ENCODE data around the gene HM13. TPM values are rescaled to one million over a fixed set of nuclear protein-coding genes. Genes with fewer than 3 reads are reported as not detected.
"Not testable (repeated sequence)": the region's sequence is repeated elsewhere in the genome, so short reads cannot be mapped to it uniquely, and the experiment has no call there.

The HM13 gene
- total and polyA plus RNA-seq, 7 donors: 34.8 to 304 (median 62.5) TPM

- TF ChIP-seq EP300 (IDR thresholded peaks at IDR 0.05): no peak
- no peak for TF ChIP-seq POLR2A (IDR thresholded peaks at IDR 0.05)
- no peak for TF ChIP-seq CTCF (IDR thresholded peaks at IDR 0.05)
- no peak for TF ChIP-seq POLR2AphosphoS5 (IDR thresholded peaks at IDR 0.05)
- intact Hi-C loops (cut with DNase I): no loop called here
- Histone ChIP-seq H3K27ac (no peak overlapping the region), H3K4me1 (peaks cover 0 to 11% (median 6%) of the 10 kb centered on the region in 4 donors), H3K9me3 (no peaks in the 10 kb centered on the region), H3K27me3 (no peaks in the 10 kb centered on the region), H3K4me3 (no peak overlapping the region), H3K36me3 (peaks cover 0 to 61% (median 31%) of the 10 kb centered on the region in 4 donors)
- 73 to 79% methylated on average over 7 of the region's 7 CpGs for WGBS, 2 donors
- no peak for DNase-seq
Measured at GRCh38 chr20:31542201-31542842, 28.1 kb downstream of the HM13 start.

GRCh38 chr20:31542963-31543362, 28.7 kb downstream of the HM13 start:
- DNase-seq: no peak
- Histone ChIP-seq H3K27ac (no peak overlapping the region), H3K9me3 (no peaks in the 10 kb centered on the region), H3K36me3 (peaks cover 0 to 55% (median 27%) of the 10 kb centered on the region in 4 donors), H3K4me1 (peaks cover 0 to 17% (median 7%) of the 10 kb centered on the region in 4 donors), H3K27me3 (no peaks in the 10 kb centered on the region), H3K4me3 (no peak overlapping the region)
- intact Hi-C loops (cut with DNase I): no loop called here
- TF ChIP-seq POLR2A (IDR thresholded peaks at IDR 0.05): no peak
- WGBS, 2 donors: 95 to 97% methylated on average over 8 of the region's 8 CpGs

- Histone ChIP-seq H3K4me1 (peaks cover 0 to 28% (median 16%) of the 10 kb centered on the region in 4 donors), H3K4me3 (no peak overlapping the region), H3K27ac (peak overlapping the region in 3 of 4 donors; percentile 3 to 52 (median 25)), H3K36me3 (peaks cover 0 to 55% (median 19%) of the 10 kb centered on the region in 4 donors), H3K27me3 (no peaks in the 10 kb centered on the region), H3K9me3 (no peaks in the 10 kb centered on the region)
- TF ChIP-seq EP300 (IDR thresholded peaks at IDR 0.05) (no peak), POLR2A (IDR thresholded peaks at IDR 0.05) (no peak), POLR2AphosphoS5 (IDR thresholded peaks at IDR 0.05) (peak in 3 of 4 donors; percentile 13 to 45 (median 39)), CTCF (IDR thresholded peaks at IDR 0.05) (no peak)
- DNase-seq: no peak
- 71 to 90% methylated on average over 1 of the region's 1 CpG for WGBS, 2 donors
- intact Hi-C loops (cut with DNase I): no loop called here
Measured at GRCh38 chr20:31543966-31544598, 29.8 kb downstream of the HM13 start.

GRCh38 chr20:31544600-31544999, 30.4 kb downstream of the HM13 start:
- no peaks in the 10 kb centered on the region for H3K27me3 ChIP-seq
- intact Hi-C loops (cut with DNase I): no loop called here
- peak overlapping the region in 2 of 4 donors; percentile 17 to 52 for H3K27ac ChIP-seq
- no peak overlapping the region for H3K4me3 ChIP-seq
- DNase-seq: no peak
- peaks cover 0 to 28% (median 16%) of the 10 kb centered on the region in 4 donors for H3K4me1 ChIP-seq
- 66 to 88% methylated on average over 2 of the region's 2 CpGs for WGBS, 2 donors
- TF ChIP-seq POLR2AphosphoS5 (IDR thresholded peaks at IDR 0.05): no peak
- no peaks in the 10 kb centered on the region for H3K9me3 ChIP-seq
- H3K36me3 ChIP-seq: peaks cover 3 to 55% (median 21%) of the 10 kb centered on the region in 4 donors

GRCh38 chr20:31545621-31546040, 31.4 kb downstream of the HM13 start:
- Histone ChIP-seq H3K4me1 (peaks cover 0 to 28% (median 16%) of the 10 kb centered on the region in 4 donors), H3K36me3 (peaks cover 4 to 55% (median 24%) of the 10 kb centered on the region in 4 donors), H3K27ac (peak overlapping the region in 1 of 4 donors; percentile 12)
- H3K4me3 ChIP-seq; H3K9me3 ChIP-seq; intact Hi-C loops (cut with DNase I); DNase-seq; H3K27me3 ChIP-seq: not testable (repeated sequence)
- 70 to 85% methylated on average over 5 of the region's 5 CpGs for WGBS, 2 donors

GRCh38 chr20:31547017-31547675, 32.9 kb downstream of the HM13 start:
- DNase-seq: peak; percentile 93
- TF ChIP-seq EP300 (IDR thresholded peaks at IDR 0.05) (peak in 1 of 4 donors; percentile 43), CTCF (IDR thresholded peaks at IDR 0.05) (no peak), POLR2AphosphoS5 (IDR thresholded peaks at IDR 0.05) (peak; percentile 79 to 87 (median 84)), POLR2A (IDR thresholded peaks at IDR 0.05) (peak; percentile 40 to 56)
- Histone ChIP-seq H3K9me3 (no peaks in the 10 kb centered on the region), H3K27me3 (no peaks in the 10 kb centered on the region), H3K36me3 (peaks cover 8 to 65% (median 34%) of the 10 kb centered on the region in 4 donors), H3K27ac (peak overlapping the region; percentile 81 to 86 (median 84)), H3K4me1 (peaks cover 0 to 28% (median 16%) of the 10 kb centered on the region in 4 donors), H3K4me3 (peak overlapping the region; percentile 40 to 56 (median 49))
- WGBS, 2 donors: 49 to 53% methylated on average over 36 of the region's 36 CpGs
- intact Hi-C loops (cut with DNase I): no loop called here
